ENCODE results near the gene CDC42.

GRCh38 chr1:22077728-22078127 is 25.2 kb downstream of the CDC42 start:
- no peak for TF ChIP-seq MAX (IDR thresholded peaks at IDR 0.05)
- no peak for TF ChIP-seq REST (IDR thresholded peaks at IDR 0.05; ENCODE audit: low read depth)
- no peak for TF ChIP-seq TAF1 (IDR thresholded peaks at IDR 0.05; ENCODE audit: low read depth)
- no peak for TF ChIP-seq CEBPB (IDR thresholded peaks at IDR 0.05)
- no peak for TF ChIP-seq CREB1 (IDR thresholded peaks at IDR 0.05; ENCODE audit: low read depth)
- no peak for TF ChIP-seq EP300 (IDR thresholded peaks at IDR 0.05; ENCODE audit: borderline replicate concordance)
- TF ChIP-seq NFIC (IDR thresholded peaks at IDR 0.05): no peak
- no peak for TF ChIP-seq TEAD4 (IDR thresholded peaks at IDR 0.05)
- TF ChIP-seq RAD21 (IDR thresholded peaks at IDR 0.05; ENCODE audit: low read depth): no peak
- no peak for TF ChIP-seq YY1 (IDR thresholded peaks at IDR 0.05; ENCODE audit: low read depth)

Measured in Ishikawa (cell line).